Suprapubic skin (tissue), 4 donors: ENCODE data around the gene MARCKSL1.

ENCODE experiments used
- CTCF ChIP-seq, 2 donors: fragments of 200-600 bp in 1 of 2; fragments of 450-650 bp in 1 of 2; sonication (generic) in 1 of 2; IDR thresholded peaks; one replicate each; pipeline ENCODE4 v1.5.1; 2016 to 2019; ENCODE audit warnings: antibody characterized with exemption in 2 of 2, mild to moderate bottlenecking in 1 of 2, moderate library complexity in 1 of 2
- EP300 ChIP-seq: sonication (generic); formaldehyde crosslinking; IDR thresholded peaks from one replicate; pipeline ENCODE4 v1.6.1; 2017; ENCODE audit warnings: antibody characterized with exemption
- POLR2A ChIP-seq, 2 donors: fragments of 450-650 bp; IDR thresholded peaks; one replicate each; pipeline ENCODE4 v1.6.1; 2017; ENCODE audit warnings: antibody characterized with exemption in 2 of 2, mild to moderate bottlenecking in 2 of 2, moderate library complexity in 2 of 2
- POLR2AphosphoS5 ChIP-seq, 3 donors: sonication (generic); formaldehyde crosslinking; IDR thresholded peaks; one replicate each; pipeline ENCODE4 v1.6.1; 2017; ENCODE audit warnings: antibody characterized with exemption in 3 of 3

GRCh38 chr1:32309960-32310359, 26.1 kb downstream of the MARCKSL1 start:
- TF ChIP-seq POLR2AphosphoS5 (IDR thresholded peaks at IDR 0.05) (no peak), POLR2A (IDR thresholded peaks at IDR 0.05) (no peak), EP300 (no peak), CTCF (IDR thresholded peaks at IDR 0.05) (no peak)
